ENCODE data around the gene CCDC106. TPM values are rescaled to one million over a fixed set of nuclear protein-coding genes. Genes with fewer than 3 reads are reported as not detected.
A peak's percentile ranks its signal among the peaks of the same experiment; 100 is the strongest.

Gene CCDC106
- total and polyA plus RNA-seq, 2 of the 4 experiments (the other 2 are of a cell fraction): 2.3 to 13.6 TPM

- no peak for DNase-seq
- Histone ChIP-seq H4K20me1 (ENCODE audit: insufficient read depth, low read length) (no peaks in the 10 kb centered on the region; the same call in 1 of the 2 replicates), H3K27ac (ENCODE audit: insufficient read depth, low read length) (no peak overlapping the region), H3K4me1 (ENCODE audit: control insufficient read depth, insufficient read depth, low read length) (peaks cover 3% of the 10 kb centered on the region; the same call in 1 of the 2 replicates), H2AK9ac (replicated peaks; ENCODE audit: low read depth, low read length, poor library complexity) (no peak overlapping the region), H3K4me2 (ENCODE audit: low read depth, low read length) (peak overlapping the region; percentile 97), H3K9me1 (ENCODE audit: insufficient read depth, low read length) (0 out of 2 replicates have a peak, but pooled peaks cover 7% of the 10 kb centered on the region), H3K27me3 (ENCODE audit: control insufficient read depth, insufficient read depth, low read length) (no peaks in the 10 kb centered on the region), H3K4me3 (ENCODE audit: insufficient read depth, low read depth, low read length) (peak overlapping the region; percentile 83), H3K4ac (ENCODE audit: low read depth, low read length) (no peak overlapping the region), H4K91ac (ENCODE audit: insufficient read depth, low read depth, low read length) (no peak overlapping the region), H3K9ac (ENCODE audit: low read depth, low read length) (peak overlapping the region; percentile 71; the same call in 1 of the 2 replicates), H3K79me1 (ENCODE audit: low read depth in 1 of 2, low read length in 2 of 2) (peaks cover 7 to 30% of the 10 kb centered on the region in 2 experiments), H2AFZ (replicated peaks; ENCODE audit: low read length, poor library complexity) (peak overlapping the region; percentile 93), H2BK120ac (ENCODE audit: low read depth, low read length) (no peak overlapping the region), H2BK20ac (ENCODE audit: low read depth, low read length) (no peak overlapping the region), H3K14ac (replicated peaks; ENCODE audit: low read depth, low read length) (0 out of 2 replicates have a peak overlapping the region, but pooled peaks have one; percentile 58), H2AK5ac (ENCODE audit: low read depth, low read length) (no peak overlapping the region), H2BK15ac (ENCODE audit: low read depth, low read length) (no peak overlapping the region), H4K8ac (ENCODE audit: low read depth in 2 of 2, low read length in 2 of 2) (peak overlapping the region; percentile 11 to 50; a peak in 2 of 4 replicates), H4K5ac (ENCODE audit: low read depth, low read length) (no peak overlapping the region), H3K18ac (ENCODE audit: low read depth, low read length) (no peak overlapping the region), H2BK5ac (ENCODE audit: low read depth, low read length, poor library complexity, severe bottlenecking) (no peak overlapping the region), H3K56ac (ENCODE audit: extremely low read depth, insufficient read depth, low read length) (no peak overlapping the region), H3K36me3 (ENCODE audit: control insufficient read depth, insufficient read depth, low read length) (peaks cover 13% of the 10 kb centered on the region; the same call in 1 of the 2 replicates), H3K9me3 (ENCODE audit: control insufficient read depth, insufficient read depth, low read length) (no peaks in the 10 kb centered on the region), H3K23ac (ENCODE audit: low read depth, low read length) (no peak overlapping the region)
- no peak for ATAC-seq (ENCODE audit: low read depth)
- ChIA-PET CTCF (interaction anchor here (2.0 kb wide), 1 partner anchor 19 kb away, joined by 6 read pairs; no protein-coding TSS in a partner anchor), POLR2A (ENCODE audit: unreplicated experiment) (interaction anchor here (0.9 to 1.0 kb wide), 2 partner anchors 26 to 72 kb away, joined by 3 to 4 read pairs; partner anchors contain the start of gene FIZ1)
- TF ChIP-seq FOS (IDR thresholded peaks at IDR 0.05; ENCODE audit: low read depth, low read length): no peak
- no peak for TF ChIP-seq USF2 (IDR thresholded peaks at IDR 0.05; ENCODE audit: low read depth, low read length)
- no peak for TF ChIP-seq RCOR1 (IDR thresholded peaks at IDR 0.05; ENCODE audit: insufficient replicate concordance, low read length)
- no peak for TF ChIP-seq CTCF (conservative IDR thresholded peaks at IDR 0.05; ENCODE audit: low read depth, low read length)
- no peak for TF ChIP-seq SMC3 (IDR thresholded peaks at IDR 0.05; ENCODE audit: low read depth, low read length)
- TF ChIP-seq CHD1 (IDR thresholded peaks at IDR 0.05; ENCODE audit: low read depth, low read length): no peak
- no peak for TF ChIP-seq MXI1 (IDR thresholded peaks at IDR 0.05; ENCODE audit: borderline replicate concordance, low read depth, low read length)
- in situ Hi-C loops (cut with MboI; ENCODE audit: low sequenced_read_pairs): loop anchor here (25.0 kb wide), 2 partner anchors 338 to 513 kb away; partner anchors contain the start of genes BRSK1, HSPBP1 and PPP1R12C
- intact Hi-C loops (cut with micrococcal nuclease): no loop called here
- BruUV-seq (replicated peaks): no TSS peak
- WGBS, 2 experiments (ENCODE audit: extremely low coverage in 2 of 2, insufficient read length in 1 of 2): 25% methylated on average over 4 of the region's 11 CpGs; no CpG with 5 or more reads in 1 of the 2 experiments
- dilution Hi-C loops (cut with HindIII; ENCODE audit: low sequenced_read_pairs, unreplicated experiment): no loop called here
Observed at GRCh38 chr19:55625004-55625326, 23.0 kb upstream of the CCDC106 start.

Measured in IMR-90 (cell line).